ENCODE results near the gene EXOC4.

The EXOC4 gene

GRCh38 chr7:133730360-133730759, 477.5 kb downstream of the EXOC4 start:
- TF ChIP-seq CTCF (conservative IDR thresholded peaks at IDR 0.05; ENCODE audit: low read length) (no peak), EZH2phosphoT487 (IDR thresholded peaks at IDR 0.05; ENCODE audit: borderline replicate concordance) (no peak)

GRCh38 chr7:133733401-133733800, 480.5 kb downstream of the EXOC4 start:
- Histone ChIP-seq H3K27me3 (ENCODE audit: insufficient read depth, low read length, poor library complexity, severe bottlenecking) (no peaks in the 10 kb centered on the region), H3K4me3 (ENCODE audit: low read length, poor library complexity, severe bottlenecking) (no peak overlapping the region), H4K20me1 (ENCODE audit: insufficient read depth, low read length, poor library complexity, severe bottlenecking) (no peaks in the 10 kb centered on the region), H3K9ac (ENCODE audit: low read depth, low read length, poor library complexity, severe bottlenecking) (no peak overlapping the region), H2AFZ (ENCODE audit: low read length) (no peak overlapping the region), H3K4me2 (ENCODE audit: low read depth, low read length, poor library complexity, severe bottlenecking) (no peak overlapping the region), H3K79me2 (ENCODE audit: insufficient read depth, low read length) (no peaks in the 10 kb centered on the region), H3K36me3 (ENCODE audit: insufficient read depth, low read length) (no peaks in the 10 kb centered on the region), H3K4me1 (ENCODE audit: insufficient read depth, low read length, poor library complexity, severe bottlenecking) (no peaks in the 10 kb centered on the region), H3F3A (ENCODE audit: low read depth) (no peaks in the 10 kb centered on the region), H3K9me3 (ENCODE audit: insufficient read depth, low read depth, low read length) (no peaks in the 10 kb centered on the region), H3K9me2 (replicated peaks; ENCODE audit: low read depth, low read length) (no peaks in the 10 kb centered on the region)
- no peak for TF ChIP-seq CTCF (conservative IDR thresholded peaks at IDR 0.05; ENCODE audit: low read length)
- TF ChIP-seq EZH2phosphoT487 (IDR thresholded peaks at IDR 0.05; ENCODE audit: borderline replicate concordance) = no peak

More at GRCh38 chr7:133730360-133730759, 477.5 kb downstream of the EXOC4 start:
- no peaks in the 10 kb centered on the region for H3K27me3 ChIP-seq (ENCODE audit: insufficient read depth, low read length, poor library complexity, severe bottlenecking)
- no peaks in the 10 kb centered on the region for H3K9me2 ChIP-seq (replicated peaks; ENCODE audit: low read depth, low read length)
- no peak overlapping the region for H3K4me3 ChIP-seq (ENCODE audit: low read length, poor library complexity, severe bottlenecking)
- H2AFZ ChIP-seq (ENCODE audit: low read length) = no peak overlapping the region
- no peaks in the 10 kb centered on the region for H3F3A ChIP-seq (ENCODE audit: low read depth)
- H3K4me2 ChIP-seq (ENCODE audit: low read depth, low read length, poor library complexity, severe bottlenecking) = no peak overlapping the region
- H3K36me3 ChIP-seq (ENCODE audit: insufficient read depth, low read length) = no peaks in the 10 kb centered on the region
- H3K9ac ChIP-seq (ENCODE audit: low read depth, low read length, poor library complexity, severe bottlenecking) = no peak overlapping the region
- no peaks in the 10 kb centered on the region for H4K20me1 ChIP-seq (ENCODE audit: insufficient read depth, low read length, poor library complexity, severe bottlenecking)
- H3K4me1 ChIP-seq (ENCODE audit: insufficient read depth, low read length, poor library complexity, severe bottlenecking) = no peaks in the 10 kb centered on the region
- no peaks in the 10 kb centered on the region for H3K9me3 ChIP-seq (ENCODE audit: insufficient read depth, low read depth, low read length)
- H3K79me2 ChIP-seq (ENCODE audit: insufficient read depth, low read length) = no peaks in the 10 kb centered on the region

GRCh38 chr7:133735222-133735621, 482.3 kb downstream of the EXOC4 start:
- TF ChIP-seq CTCF (conservative IDR thresholded peaks at IDR 0.05; ENCODE audit: low read length) (no peak), EZH2phosphoT487 (IDR thresholded peaks at IDR 0.05; ENCODE audit: borderline replicate concordance) (no peak)

More at GRCh38 chr7:133735222-133735621, 482.3 kb downstream of the EXOC4 start:
- Histone ChIP-seq H2AFZ (ENCODE audit: low read length) (no peak overlapping the region), H3K9me3 (ENCODE audit: insufficient read depth, low read depth, low read length) (no peaks in the 10 kb centered on the region), H3K27me3 (ENCODE audit: insufficient read depth, low read length, poor library complexity, severe bottlenecking) (no peaks in the 10 kb centered on the region), H4K20me1 (ENCODE audit: insufficient read depth, low read length, poor library complexity, severe bottlenecking) (no peaks in the 10 kb centered on the region), H3K4me2 (ENCODE audit: low read depth, low read length, poor library complexity, severe bottlenecking) (no peak overlapping the region), H3K9ac (ENCODE audit: low read depth, low read length, poor library complexity, severe bottlenecking) (no peak overlapping the region), H3K36me3 (ENCODE audit: insufficient read depth, low read length) (no peaks in the 10 kb centered on the region), H3F3A (ENCODE audit: low read depth) (no peaks in the 10 kb centered on the region), H3K4me1 (ENCODE audit: insufficient read depth, low read length, poor library complexity, severe bottlenecking) (peaks cover 9% of the 10 kb centered on the region), H3K79me2 (ENCODE audit: insufficient read depth, low read length) (no peaks in the 10 kb centered on the region), H3K9me2 (replicated peaks; ENCODE audit: low read depth, low read length) (no peaks in the 10 kb centered on the region), H3K4me3 (ENCODE audit: low read length, poor library complexity, severe bottlenecking) (no peak overlapping the region)
